Gastroesophageal sphincter (tissue), 3 donors: ENCODE results near the gene ITM2B.

ENCODE experiments used
- CTCF ChIP-seq, 4 experiments: fragments of 200-600 bp in 2 of 4; fragments of 450-650 bp in 2 of 4; sonication (generic) in 1 of 4; IDR thresholded peaks; one replicate each; pipeline ENCODE4 v1.5.1; 2017 to 2019; ENCODE audit warnings: antibody characterized with exemption in 4 of 4, mild to moderate bottlenecking in 2 of 4, moderate library complexity in 2 of 4
- POLR2A ChIP-seq, 2 donors: fragments of 450-650 bp; IDR thresholded peaks; one replicate each; pipeline ENCODE4 v1.6.1; 2017; ENCODE audit warnings: antibody characterized with exemption in 2 of 2, mild to moderate bottlenecking in 2 of 2, moderate library complexity in 1 of 2
- POLR2AphosphoS5 ChIP-seq: sonication (generic); formaldehyde crosslinking; IDR thresholded peaks from one replicate; pipeline ENCODE4 v1.6.1; 2017; ENCODE audit warnings: antibody characterized with exemption

GRCh38 chr13:48318377-48318811, 85.4 kb downstream of the ITM2B start:
- no peak for TF ChIP-seq POLR2A (IDR thresholded peaks at IDR 0.05)
- TF ChIP-seq CTCF (IDR thresholded peaks at IDR 0.05), result no peak
- no peak for TF ChIP-seq POLR2AphosphoS5
